Measurements from ENCODE around the gene KRT79.
"Not testable (repeated sequence)": the region's sequence is repeated elsewhere in the genome, so short reads cannot be mapped to it uniquely, and the experiment has no call there.

Gene KRT79
- 0 reads per million in 4 donors for total RNA-seq

DNA sequence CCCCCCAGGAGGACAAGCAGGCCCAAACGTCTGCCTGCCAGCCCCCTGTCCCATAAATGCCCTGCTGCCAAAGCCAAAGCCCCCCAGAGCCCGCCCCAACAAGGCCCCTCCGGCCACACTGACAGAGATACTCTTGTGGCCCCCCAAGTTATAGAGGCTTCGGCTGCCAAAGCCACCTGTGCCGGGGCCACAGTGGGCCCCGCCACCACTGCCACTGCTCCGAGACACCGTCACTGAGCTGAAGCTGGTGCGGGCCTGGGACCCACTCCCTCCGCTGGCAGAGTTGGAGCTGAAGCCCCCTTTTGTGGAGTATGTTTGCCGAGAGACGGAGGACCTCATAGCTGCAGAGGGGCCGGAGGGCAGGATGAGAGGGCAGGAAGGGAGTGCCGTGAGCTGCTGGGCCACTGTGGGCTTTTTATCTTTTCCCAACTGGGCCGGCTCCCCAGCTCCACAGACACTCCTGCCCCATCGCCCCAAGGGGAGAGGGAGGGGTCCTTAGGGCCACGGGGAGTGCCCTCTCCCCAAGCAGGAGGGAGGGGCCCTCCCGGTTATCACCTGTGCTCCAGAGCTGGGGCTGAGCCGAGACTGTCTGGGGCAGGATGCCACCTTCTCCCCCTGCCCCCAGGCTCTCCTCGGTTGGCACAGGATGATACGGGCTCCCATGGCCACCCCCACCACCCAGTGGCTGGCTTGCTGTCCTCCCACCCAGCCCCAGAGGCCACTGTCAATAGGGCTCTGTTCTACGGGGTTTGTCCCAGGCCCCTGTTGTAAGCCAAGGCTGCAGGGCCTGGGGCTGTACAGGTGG is at the start of gene KRT79:
TSS of gene KRT79 (minus strand) at position 390 of the 805 bp plus-strand sequence. CDS start at position 339, 51 bp downstream.
- DNase-seq = no peak

GRCh38 chr12:52880499-52880898 is 46.4 kb upstream of the KRT79 start:
- DNase-seq = not testable (repeated sequence)

- DNase-seq = peak; percentile 31 to 59 (median 57)
These were observed 45.6 kb upstream of the KRT79 start for GRCh38 chr12:52879394-52880351.

- DNase-seq = no peak
These were observed 44.6 kb upstream of the KRT79 start for GRCh38 chr12:52878507-52879393.

DNA sequence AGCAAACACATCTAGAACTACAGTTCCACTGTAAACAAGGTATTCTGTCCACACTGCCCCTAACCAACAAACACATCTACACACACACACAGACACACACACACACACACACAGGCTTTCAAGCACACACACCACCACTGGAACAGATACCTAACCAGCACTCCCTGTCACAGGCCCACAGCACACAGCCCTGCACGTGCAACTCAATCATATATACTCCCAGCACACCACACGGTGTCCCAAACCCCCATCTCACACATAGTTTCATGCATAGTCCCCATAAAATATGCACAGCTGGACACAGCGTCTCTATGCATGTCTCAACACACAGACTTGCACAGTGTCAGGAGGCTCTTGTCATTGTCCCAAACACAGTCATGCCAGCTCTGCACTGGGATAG is 43.1 kb upstream of the KRT79 start:
- DNase-seq = no peak

DNA sequence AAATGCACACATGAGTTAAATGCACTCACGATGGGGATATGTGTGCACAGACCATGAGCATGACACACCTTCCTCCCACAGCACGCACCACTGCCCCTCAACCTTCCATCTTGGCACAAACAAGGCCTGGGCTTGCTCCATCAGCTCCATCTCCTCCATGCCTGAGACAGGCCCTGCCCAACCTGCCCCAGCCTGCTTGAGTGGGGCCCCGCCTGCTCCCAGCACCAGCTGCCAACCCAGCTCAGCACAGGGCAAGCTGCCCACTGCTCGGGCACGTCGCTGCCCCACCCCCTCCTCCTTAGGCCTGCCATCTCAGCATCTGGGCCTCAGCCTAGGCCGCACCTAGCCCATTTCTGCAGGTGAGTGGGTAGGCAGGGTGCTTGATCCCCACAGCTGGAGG is 42.3 kb upstream of the KRT79 start:
- DNase-seq = no peak

- DNase-seq = no peak
These were observed 40.7 kb upstream of the KRT79 start for GRCh38 chr12:52874573-52875435.

- peak; percentile 17 to 32 (median 28) for DNase-seq
These were observed 39.9 kb upstream of the KRT79 start for GRCh38 chr12:52873832-52874572.

- no peak for DNase-seq
These were observed 39.4 kb upstream of the KRT79 start for GRCh38 chr12:52873513-52873831.

DNA sequence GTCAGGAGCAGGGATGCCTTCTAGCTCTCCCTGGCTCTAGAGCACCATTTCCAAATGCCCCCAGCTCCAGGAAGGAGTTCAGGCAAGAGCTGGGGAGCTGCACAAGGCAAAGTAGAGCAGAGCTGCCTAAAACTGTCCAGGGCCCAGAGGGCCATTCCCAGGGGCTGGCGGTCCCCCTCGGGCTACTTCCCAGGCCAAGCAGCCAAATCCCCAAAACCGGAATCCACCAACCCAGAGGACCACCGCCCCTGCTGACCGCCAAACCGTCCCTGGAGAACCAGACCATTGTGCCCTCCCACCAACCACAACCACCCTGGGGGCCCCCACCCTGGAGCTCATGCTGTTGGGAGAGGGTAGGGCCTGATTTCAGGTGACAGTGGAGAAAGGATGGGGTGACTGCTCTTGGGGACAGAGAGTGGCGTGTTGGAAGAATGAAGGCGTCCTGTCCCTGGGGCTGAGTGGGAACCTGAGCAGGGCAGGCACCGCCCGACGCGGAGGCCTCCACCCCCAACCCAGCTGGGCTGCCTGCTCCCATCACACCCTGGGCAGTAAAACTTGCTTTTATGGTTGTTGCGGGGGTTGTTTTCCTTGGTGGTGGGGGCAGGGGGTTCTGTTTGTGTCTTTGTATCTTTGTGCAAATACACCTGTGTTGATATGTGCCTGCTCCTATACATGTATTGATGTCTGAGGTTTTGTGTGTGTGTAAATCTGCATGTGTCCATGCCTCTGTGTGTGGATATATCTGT is 38.7 kb upstream of the KRT79 start:
- DNase-seq = no peak

DNA sequence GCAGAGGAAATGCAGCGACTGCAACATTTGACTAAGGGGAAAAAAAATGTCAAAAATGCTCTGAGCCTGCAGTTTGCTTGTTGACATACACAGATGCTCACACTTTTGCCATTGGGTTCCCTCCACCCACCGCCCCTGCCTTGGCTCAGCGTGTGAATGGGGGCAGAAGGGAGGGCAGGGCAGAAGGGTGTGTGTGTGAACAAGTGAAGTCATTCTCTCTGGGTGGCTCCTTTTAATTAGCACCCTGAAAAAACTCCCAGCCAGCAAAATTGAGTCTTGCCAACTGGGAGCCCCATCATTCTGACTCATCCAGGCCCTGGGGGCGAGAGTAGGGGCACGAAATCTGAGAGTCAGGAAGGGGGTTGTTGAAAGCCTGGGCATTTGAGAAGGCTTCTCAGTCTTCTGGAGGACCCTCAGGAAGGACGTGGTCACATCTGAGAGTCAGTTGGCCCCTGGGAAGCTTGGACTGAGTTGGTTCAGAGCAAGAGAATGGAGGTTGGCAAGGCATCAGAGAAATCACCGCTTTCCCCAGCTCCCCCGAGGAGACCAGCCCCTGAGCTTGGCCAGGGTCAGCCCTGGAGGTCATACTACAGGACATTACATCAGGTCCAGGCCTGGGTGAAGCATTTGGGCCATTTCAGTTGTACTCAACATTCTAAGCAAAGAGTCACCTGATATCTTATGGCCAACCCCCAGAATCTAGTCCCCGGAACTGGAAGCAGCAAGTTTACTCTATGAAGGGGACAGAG is 37.4 kb upstream of the KRT79 start:
- DNase-seq = no peak

- peak; percentile 38 to 71 (median 55) for DNase-seq
These were observed 36.5 kb upstream of the KRT79 start for GRCh38 chr12:52870361-52871290.

DNA sequence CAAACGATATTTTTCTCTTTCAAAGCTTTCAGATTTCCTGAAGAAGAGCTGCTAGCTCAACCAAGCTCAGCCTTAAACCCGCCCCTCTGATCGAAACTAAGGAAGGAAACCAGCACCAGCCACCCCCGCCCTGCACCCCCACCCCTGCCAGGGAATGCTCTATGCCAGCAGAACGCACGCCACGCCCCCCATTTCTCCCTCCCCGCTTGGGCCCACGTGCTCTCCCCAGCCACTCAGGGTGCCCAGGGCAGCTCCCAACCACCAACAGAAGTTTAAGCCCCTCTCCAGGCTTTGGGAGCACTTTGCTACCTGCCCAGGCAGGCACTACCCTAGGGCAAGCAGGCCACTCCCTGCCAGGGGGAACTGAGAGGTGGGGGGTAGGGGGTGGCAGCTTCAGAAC is 33.5 kb upstream of the KRT79 start:
- DNase-seq = peak in 2 of 5 donors; percentile 14 to 37

GRCh38 chr12:52867152-52867551 is 33.0 kb upstream of the KRT79 start:
- DNase-seq = no peak

DNA sequence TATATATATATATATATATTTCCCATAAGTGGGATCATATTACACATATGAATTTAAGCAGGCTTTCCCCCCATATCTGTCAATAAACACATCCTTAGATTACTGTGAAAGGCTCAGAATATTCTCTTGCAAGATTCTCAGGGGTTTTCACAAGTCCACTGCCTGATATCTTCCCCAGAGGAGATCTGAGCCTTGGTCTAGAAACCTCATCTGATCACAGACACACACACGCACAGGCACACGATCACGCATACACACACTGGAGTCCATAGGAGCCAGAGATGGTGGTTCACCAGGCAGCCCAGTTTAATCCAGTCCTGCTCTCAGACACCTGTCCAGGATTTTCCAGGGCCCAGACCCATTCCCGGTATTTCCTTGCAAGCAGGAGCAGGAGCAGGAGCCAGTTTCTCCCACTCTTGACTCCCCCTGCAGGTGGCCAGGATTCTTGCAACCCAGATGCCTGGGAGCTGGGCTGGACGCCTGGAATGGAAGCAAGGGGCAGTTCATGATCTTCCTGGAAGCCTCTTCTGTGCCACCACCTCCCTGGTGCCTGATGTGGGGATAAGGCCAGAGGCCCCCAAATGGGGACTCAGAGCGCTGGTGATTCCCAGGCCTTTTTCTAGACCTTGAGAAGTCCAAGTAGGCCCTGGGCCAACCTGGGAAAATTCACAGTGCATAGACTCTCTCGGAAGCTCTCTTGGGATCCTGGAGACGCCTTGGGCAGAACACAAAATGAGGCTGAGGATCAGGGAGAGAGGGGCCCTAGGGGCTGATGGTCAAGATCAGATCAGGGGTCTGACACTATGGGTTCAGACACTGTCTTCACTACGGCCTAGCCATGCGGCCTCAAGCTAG is 31.2 kb upstream of the KRT79 start:
- DNase-seq = no peak

- no peak for DNase-seq
These were observed 27.9 kb upstream of the KRT79 start for GRCh38 chr12:52862023-52862422.

DNA sequence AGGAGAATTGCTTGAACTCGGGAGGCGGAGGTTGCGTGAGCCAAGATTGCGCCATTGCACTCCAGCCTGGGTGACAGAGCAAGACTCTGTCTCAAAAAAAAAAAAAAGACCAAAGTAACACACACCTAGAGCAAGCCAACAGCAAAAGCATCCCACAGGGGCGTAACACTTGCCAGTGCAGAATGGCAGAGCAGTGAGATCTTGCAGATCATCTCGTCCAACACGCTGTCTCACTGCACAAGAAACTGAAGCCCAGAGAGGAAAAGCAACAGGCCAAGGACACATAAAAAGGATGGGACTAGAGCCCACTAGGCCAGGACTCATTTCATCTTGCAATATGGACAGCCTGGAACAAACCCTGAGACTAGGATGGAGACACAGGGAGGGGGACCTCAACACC is 27.4 kb upstream of the KRT79 start:
- no peak for DNase-seq
